ENCODE results near the gene C7orf57. TPM values are rescaled to one million over a fixed set of nuclear protein-coding genes. Genes with fewer than 3 reads are reported as not detected.

C7orf57 gene
- total RNA-seq, 2 experiments from 2014 or later = 0.10 to 0.21 TPM

- Mint-ChIP-seq H3K9me3 (no peaks in the 10 kb centered on the region), H3K4me1 (peaks cover 23% of the 10 kb centered on the region), H3K4me3 (no peak overlapping the region), H3K27ac (no peak overlapping the region), H3K27me3 (no peaks in the 10 kb centered on the region), H3K36me3 (ENCODE audit: low read depth) (peaks cover 56% of the 10 kb centered on the region)
- ChIA-PET CTCF (interaction anchor here (0.6 to 3.0 kb wide), 7 partner anchors 10 to 1690 kb away, joined by 3 to 20 read pairs (median 9); no protein-coding TSS in a partner anchor), POLR2A (no interaction called here)
- DNase-seq = no peak
Observed at GRCh38 chr7:48107926-48108472, 72.7 kb downstream of the C7orf57 start.

GRCh38 chr7:48108959-48109847 is 73.9 kb downstream of the C7orf57 start:
- Mint-ChIP-seq H3K4me1 (peaks cover 20% of the 10 kb centered on the region), H3K27ac (peak overlapping the region; percentile 66), H3K27me3 (no peaks in the 10 kb centered on the region), H3K9me3 (no peaks in the 10 kb centered on the region), H3K4me3 (no peak overlapping the region), H3K36me3 (ENCODE audit: low read depth) (peaks cover 45% of the 10 kb centered on the region)
- POLR2A ChIA-PET = no interaction called here
- CTCF ChIA-PET = interaction anchor here (0.7 to 3.0 kb wide), 22 partner anchors 8 to 172 kb away, joined by 3 to 20 read pairs (median 5); partner anchors contain the start of gene C7orf57
- DNase-seq = peak; percentile 6

- CTCF ChIA-PET = interaction anchor here (0.6 to 3.0 kb wide), 30 partner anchors 9 to 173 kb away, joined by 3 to 20 read pairs (median 4); partner anchors contain the start of gene C7orf57
- Mint-ChIP-seq H3K9me3 (no peaks in the 10 kb centered on the region), H3K4me1 (peaks cover 15% of the 10 kb centered on the region), H3K27ac (peak overlapping the region; percentile 66), H3K36me3 (ENCODE audit: low read depth) (peaks cover 36% of the 10 kb centered on the region), H3K4me3 (no peak overlapping the region), H3K27me3 (no peaks in the 10 kb centered on the region)
- peak; percentile 92 for DNase-seq
- POLR2A ChIA-PET = no interaction called here
Observed at GRCh38 chr7:48109848-48110663, 74.7 kb downstream of the C7orf57 start.

- Mint-ChIP-seq H3K27ac (no peak overlapping the region), H3K9me3 (no peaks in the 10 kb centered on the region), H3K4me1 (peaks cover 15% of the 10 kb centered on the region), H3K4me3 (no peak overlapping the region), H3K36me3 (ENCODE audit: low read depth) (peaks cover 29% of the 10 kb centered on the region), H3K27me3 (no peaks in the 10 kb centered on the region)
- POLR2A ChIA-PET = no interaction called here
- no peak for DNase-seq
- CTCF ChIA-PET = interaction anchor here (0.6 to 3.0 kb wide), 28 partner anchors 9 to 174 kb away, joined by 3 to 20 read pairs (median 4); partner anchors contain the start of gene C7orf57
Observed at GRCh38 chr7:48110868-48111267, 75.5 kb downstream of the C7orf57 start.

Other genes with a start within 250 kb of the C7orf57 start
- gene PKD1L1, start 87.1 kb upstream of the C7orf57 start, total RNA-seq = under 1 TPM; 0.08 to 0.12 TPM
- 10 to 100 TPM; 38.5 to 39.4 TPM for gene HUS1, start 55.9 kb upstream of the C7orf57 start, total RNA-seq
- gene SUN3, start 6.4 kb upstream of the C7orf57 start, total RNA-seq = under 1 TPM in 1 of 2 experiments, not detected in 1; 0.64 TPM
- gene UPP1, start 53.7 kb downstream of the C7orf57 start, total RNA-seq = 100 to 1,000 TPM; 100 to 114 TPM
- gene ABCA13, start 135.9 kb downstream of the C7orf57 start, total RNA-seq = under 1 TPM; 0.07 to 0.19 TPM